ENCODE results near the gene NTHL1.
"Not testable (repeated sequence)": the region's sequence is repeated elsewhere in the genome, so short reads cannot be mapped to it uniquely, and the experiment has no call there.

Gene NTHL1

DNA sequence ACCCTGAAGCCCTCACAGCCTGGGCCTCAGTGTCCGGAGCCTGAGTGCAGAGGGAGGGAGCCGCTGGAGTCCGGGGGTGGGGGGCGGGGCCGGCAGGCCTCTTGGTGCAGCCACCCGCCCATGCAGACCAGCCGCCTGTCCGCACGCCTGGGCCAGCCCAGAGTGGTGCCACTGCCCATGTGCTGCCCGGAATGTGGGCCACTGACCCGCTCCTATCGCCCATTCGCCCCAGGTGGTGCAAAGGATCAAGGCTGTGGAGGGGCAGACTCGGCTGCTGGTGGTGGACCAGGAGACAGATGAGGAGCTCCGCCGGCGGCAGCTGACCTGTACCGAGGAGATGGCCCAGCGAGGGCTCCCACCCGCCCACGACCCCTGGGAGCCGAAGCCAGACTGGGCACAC is 18.3 kb downstream of the NTHL1 start:
- no peak for DNase-seq (ENCODE audit: low read depth in 2 of 2)

DNA sequence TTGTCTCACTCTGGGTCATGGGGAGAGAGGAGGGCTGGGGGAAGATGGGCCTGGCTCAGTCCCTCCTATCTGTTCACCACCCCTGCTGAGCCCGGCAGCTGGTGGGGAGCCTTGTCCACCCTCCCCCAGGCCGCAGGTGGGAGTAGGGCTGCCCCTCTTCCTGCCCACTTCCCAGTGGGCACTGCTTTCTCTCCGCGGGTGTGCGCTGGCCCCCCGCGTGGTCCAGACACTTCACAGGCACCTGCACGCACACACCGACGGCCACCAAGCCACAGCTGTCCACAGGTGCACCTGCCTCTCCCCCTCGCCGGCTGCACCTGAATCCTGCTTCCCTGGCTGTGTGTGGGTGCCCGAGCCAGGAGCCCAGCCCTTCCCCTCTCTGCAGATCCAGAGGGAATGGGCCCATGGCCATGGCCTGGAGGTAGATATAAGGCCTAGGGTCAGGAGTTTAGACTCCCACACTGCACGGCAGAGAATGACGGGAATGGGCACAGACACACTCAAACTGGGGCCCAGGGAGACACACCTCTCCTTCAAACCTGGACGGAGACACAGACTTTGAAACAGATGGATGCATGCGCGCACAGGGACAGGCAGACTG is 18.9 kb downstream of the NTHL1 start:
- DNase-seq (ENCODE audit: low read depth in 2 of 2) = no peak

DNA sequence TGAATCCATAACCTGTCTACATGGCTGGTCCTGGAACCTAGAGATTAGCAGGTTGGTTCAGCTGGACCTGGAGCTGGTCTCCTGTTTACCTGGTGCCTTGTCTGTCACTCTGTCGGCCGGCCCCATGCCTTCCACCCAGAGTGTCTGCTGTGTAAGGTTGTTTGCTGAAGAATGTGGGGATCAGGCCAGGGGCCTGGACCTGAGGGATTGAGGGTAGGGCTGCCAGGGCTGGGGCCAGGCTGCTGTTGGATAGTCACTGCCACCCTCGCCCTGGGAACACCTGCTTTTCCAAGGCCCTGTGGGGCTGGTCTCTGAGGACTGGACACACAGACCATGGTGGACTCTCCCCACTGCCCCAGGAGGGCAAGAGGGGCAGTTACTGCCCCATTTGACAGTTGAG is 19.5 kb downstream of the NTHL1 start:
- DNase-seq (ENCODE audit: low read depth in 2 of 2) = no peak

DNA sequence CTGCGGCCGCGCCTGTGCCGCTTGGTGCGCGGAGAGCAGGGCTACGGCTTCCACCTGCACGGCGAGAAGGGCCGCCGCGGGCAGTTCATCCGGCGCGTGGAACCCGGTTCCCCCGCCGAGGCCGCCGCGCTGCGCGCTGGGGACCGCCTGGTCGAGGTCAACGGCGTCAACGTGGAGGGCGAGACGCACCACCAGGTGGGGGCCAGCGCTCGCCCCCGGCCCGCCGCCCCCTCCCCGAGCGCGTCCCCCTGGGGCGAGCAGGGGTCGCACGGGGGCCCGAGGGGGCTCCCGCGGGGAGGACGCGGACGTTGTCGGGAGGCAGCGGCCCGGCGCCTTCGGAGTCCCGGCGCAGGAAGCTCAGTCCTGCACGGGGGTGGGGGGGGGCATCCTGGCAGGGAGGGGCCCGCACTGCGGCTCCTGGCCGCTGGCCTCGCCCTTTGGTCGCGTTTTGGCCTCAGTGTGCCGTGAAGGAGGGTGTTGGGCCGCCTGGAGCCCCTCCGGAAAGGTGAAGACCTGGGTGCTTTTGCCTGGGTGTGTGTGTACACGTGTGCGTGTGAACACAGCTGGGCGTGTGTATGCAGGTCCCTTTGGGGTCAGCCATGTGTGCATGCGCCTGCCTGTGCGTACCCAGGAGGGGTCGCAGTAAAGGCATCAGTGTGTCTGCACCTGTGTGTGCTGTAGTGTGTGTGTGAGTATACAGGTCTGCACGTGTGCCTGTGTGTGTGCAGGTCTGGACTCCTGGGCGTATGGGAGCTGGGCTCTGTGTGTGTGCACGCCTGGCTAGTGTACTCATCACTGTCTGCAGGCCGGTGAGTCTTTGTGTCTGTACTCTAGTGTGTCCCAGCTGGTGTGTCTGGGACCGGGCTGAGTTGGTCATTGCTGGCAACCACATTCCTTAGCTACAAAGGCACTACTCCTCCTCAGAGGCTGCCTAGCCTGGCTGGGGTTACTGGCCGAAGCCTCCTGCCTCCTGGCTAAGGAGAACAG is 20.3 kb downstream of the NTHL1 start:
- DNase-seq (ENCODE audit: low read depth in 2 of 2) = no peak

DNA sequence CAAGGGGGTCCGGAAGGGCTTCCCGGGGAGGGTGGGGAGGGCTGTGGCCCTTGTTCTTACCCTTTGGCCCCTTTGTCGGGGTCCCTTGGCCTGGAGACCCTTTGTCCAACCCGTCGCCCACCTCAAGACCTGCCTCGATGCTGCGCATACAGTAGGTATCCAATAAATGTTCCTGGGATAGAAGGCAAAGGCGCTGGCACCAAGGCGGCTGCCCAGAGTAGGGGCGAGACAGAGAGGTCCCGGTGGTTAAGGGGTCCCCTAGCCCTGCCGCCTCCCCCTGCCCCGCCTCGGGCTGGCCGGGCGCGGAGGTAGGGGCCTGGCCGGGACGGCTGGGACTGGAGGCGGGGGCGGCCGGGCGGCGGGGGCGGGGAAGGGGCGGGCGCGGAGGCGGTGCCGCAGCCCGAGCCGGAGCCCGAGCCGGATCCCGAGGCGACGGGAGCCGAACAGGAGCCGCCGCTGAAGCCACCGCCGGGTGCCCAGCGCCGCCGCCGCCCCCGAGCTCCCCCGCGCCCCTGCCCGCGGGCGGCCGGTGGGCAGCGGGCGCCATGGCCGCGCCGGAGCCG is 21.1 kb downstream of the NTHL1 start, which contains the start of gene NHERF2:
Gene NHERF2, plus strand, starts transcription at position 442 of the 563 bp plus-strand sequence. Its CDS starts 104 bp downstream, at position 546.
- DNase-seq (ENCODE audit: low read depth in 2 of 2) = no peak

DNA sequence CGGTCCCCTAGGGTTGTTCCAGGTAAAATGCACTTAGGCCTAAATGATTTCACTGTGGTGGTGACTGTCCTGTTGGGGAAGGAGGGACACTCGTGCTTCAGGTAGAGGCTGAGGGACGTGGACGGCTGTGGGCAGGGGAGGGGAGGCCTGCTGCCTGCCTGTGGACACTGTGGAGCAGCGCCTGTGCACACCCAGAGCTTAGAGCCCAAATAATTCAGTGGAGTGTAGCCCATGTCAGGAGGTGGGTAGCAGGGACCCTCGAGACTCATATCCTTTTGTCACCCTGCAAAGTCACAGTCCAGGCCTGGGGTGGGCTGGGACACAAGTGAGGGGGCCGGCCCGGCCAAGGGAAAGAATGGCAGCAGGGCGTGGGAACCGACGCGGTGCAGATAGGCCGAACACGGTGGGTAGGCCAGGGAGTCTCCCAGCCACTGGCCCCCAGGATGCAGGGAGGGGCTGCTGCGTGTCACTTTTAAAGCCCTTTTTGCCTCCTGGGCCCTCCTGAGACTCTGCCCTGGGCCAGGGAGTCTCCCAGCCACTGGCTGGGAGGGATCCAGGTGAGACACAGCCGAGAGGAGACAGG is 21.7 kb downstream of the NTHL1 start:
- DNase-seq (ENCODE audit: low read depth in 2 of 2) = no peak

DNA sequence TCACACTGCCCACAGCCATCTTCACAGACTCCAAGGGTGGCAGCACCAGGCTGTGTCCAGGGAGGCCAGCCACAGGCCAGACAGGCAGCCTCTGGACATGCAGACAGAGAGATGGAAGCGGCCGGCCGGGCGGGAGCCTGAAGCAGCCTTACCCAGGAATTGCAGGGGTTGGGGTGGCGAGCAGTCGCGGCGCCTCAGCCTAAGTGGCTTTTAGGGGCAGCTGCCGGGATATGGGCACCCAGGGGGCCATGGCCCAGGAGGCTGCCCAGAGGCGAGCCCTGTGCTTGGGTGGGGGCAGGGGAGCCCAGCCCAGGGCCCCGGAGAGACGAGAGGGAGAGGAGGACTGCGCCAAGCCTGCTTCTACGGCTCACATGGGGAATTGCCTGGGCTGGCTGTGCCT is 22.4 kb downstream of the NTHL1 start:
- no peak for DNase-seq (ENCODE audit: low read depth in 2 of 2)

DNA sequence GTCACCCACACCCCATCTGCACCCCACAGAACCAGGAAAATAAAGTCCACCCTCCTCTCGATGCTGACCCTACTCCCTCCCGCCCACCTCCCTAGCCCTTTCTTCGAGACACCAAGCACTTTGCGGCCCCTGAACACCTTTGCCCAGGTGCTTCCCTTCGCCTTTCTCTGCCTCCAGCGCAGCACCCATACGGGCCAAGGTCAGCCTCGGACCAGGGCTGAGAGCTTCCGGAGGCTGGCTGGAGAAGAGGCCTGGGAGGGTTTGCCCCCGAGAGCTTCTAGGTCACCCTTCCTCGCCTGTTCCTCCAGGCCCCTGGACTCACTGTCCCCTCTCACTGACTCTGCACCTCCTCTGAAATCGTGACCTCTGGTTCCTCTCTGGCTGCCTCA is 23.6 kb downstream of the NTHL1 start:
- DNase-seq (ENCODE audit: low read depth in 2 of 2) = no peak

DNA sequence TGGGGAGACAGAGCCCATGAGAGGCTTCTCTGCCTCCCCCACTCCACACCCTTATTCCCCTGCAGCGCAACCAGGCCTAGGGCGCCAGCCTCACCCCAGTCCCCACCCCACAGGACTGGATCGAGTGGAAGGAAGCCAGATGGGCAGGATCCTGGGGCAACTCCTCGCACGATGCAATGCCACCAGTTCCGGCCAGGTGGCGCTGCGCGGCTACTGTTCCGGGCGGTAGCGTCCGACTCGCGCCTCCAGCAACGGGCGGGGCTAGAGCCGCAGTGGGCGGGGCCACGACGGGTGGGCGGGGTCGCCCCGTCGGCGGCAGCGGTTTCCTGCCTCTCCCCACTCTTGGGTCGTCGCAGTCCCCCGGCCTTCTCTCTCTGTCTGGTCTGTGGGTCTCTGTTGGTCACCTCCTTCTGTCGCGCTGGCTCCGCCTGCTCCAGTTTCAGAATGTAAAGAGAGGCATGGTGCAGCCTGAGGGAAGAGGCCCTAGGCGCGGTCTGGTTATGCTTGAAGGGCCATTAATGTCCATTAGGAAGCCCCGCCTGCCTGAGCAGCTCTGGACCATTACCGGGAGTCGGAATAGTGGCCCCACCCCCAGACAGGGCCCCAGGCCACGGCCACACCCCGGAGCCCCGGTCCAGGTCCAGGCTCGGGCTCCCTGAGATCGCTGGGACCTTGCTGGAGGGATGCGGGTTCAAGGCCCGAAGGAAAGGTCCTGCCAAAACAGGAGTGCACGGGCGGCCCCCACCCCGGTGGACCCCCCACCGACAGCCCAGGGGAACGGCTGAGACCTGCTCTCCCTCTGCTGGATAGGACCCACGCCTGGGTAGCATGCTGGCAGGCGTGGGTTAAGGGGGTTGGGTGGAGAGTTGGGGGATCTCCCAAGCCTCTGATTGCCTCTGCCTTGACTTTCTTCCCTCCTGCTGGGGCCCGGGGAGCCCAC is 24.3 kb downstream of the NTHL1 start:
- peak; percentile 92 to 96 for DNase-seq (ENCODE audit: low read depth in 2 of 2)

DNA sequence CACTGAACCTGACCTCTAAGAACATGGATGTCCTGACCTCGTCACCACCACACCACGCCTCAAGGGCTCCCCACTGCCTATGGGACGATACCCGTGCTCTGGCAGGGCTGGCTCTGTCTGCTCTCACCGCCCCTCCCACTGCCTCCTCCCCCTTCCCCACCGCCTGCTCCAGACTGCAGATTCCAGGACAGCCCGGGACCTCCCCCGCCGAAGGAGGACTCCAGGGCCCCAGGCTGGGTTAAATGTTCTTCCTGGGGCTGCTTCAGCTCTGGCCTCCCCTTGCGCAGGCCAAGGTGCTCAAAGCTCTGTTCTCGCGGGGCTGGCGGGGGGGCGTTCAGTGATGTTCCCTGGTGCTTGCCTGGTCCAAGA is 24.9 kb downstream of the NTHL1 start:
- DNase-seq (ENCODE audit: low read depth in 2 of 2) = no peak

DNA sequence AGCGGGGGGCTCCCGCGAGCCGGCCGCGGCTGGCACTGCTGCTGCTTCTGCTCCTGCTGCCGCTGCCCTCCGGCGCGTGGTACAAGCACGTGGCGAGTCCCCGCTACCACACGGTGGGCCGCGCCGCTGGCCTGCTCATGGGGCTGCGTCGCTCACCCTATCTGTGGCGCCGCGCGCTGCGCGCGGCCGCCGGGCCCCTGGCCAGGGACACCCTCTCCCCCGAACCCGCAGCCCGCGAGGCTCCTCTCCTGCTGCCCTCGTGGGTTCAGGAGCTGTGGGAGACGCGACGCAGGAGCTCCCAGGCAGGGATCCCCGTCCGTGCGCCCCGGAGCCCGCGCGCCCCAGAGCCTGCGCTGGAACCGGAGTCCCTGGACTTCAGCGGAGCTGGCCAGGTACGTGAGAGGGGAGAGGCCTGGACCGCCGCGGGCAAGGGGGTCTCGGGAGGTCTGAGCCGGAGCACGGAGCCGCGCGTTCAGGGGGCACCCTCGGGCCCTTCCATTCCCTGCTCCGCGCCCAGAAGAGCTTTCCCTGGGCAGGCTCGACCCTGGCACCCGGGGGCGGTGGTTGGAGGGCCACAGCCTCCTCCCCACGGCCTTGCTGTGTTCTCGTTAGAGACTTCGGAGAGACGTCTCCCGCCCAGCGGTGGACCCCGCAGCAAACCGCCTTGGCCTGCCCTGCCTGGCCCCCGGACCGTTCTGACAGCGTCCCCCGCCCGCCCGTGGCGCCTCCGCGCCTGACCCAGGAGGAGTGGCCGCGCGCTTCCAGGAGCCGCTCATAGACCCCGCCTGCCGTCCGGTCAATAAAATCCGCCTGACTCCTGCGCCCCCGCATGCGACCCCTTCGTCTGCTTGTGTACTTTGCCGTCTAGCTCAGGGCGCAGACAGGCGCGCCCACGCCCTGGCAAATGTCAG is 27.5 kb downstream of the NTHL1 start:
- DNase-seq (ENCODE audit: low read depth in 2 of 2) = no peak

DNA sequence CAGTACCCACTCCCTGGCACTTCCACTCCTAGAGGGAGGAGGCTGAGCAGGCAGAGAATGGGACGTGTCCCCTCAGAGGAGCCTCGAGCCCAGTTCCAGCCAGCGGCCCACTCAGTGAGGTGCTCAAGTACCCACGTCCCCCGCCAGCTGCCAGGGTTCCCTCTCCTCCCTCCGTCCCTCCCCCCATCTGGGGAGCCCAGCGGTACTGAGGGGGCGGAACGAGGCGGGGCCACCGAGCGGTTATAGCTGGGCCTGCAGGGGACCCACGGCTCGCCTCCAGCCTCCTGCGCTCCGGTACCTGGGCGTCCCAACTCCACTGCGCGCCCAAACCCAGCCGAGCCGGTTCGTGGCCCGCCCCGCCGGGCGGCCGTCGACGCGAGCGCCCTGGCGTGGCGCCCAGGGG is 28.1 kb downstream of the NTHL1 start, which contains the start of gene NPW:
Gene NPW, plus strand, starts transcription at position 268 of the 403 bp plus-strand sequence.
- no peak for DNase-seq (ENCODE audit: low read depth in 2 of 2)

DNA sequence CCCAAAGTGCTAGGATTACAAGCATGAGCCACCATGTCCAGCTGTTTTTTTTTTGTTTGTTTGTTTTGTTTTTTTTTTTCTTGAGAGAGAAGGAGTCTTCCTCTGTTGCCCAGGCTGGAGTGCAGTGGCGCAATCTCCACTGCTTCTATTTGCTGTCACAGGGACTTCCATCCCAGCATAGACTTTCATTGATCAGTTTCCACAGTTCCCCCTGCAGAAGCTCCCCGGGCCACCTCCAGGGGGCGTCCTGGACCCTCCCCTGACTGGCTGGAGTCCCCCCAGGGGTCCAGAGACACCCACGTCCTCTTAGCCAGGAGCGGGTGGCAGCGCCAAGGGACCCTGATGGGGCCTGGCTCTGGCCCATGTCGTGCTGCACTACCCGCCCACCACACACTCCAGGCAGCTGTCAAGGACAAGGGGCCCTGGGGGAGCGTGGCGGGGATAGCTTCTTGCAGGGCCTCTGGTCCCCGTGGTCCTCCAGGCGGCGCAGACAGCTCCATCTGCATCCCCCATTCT is 31.2 kb downstream of the NTHL1 start:
- no peak for DNase-seq (ENCODE audit: low read depth in 2 of 2)

DNA sequence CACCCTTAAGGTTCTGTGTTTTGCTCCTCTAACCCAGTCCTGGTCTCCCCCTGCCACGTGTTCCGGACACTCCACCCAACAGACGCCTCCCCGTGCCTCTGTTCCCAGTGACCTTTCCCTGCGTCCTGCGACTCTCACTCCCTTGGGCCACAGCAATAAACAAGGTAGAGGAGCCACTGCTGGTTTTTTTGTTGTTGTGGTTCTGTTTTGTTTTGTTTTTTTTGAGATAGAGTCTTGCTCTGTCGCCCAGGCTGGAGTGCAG is 31.8 kb downstream of the NTHL1 start:
- no peak for DNase-seq (ENCODE audit: low read depth in 2 of 2)

DNA sequence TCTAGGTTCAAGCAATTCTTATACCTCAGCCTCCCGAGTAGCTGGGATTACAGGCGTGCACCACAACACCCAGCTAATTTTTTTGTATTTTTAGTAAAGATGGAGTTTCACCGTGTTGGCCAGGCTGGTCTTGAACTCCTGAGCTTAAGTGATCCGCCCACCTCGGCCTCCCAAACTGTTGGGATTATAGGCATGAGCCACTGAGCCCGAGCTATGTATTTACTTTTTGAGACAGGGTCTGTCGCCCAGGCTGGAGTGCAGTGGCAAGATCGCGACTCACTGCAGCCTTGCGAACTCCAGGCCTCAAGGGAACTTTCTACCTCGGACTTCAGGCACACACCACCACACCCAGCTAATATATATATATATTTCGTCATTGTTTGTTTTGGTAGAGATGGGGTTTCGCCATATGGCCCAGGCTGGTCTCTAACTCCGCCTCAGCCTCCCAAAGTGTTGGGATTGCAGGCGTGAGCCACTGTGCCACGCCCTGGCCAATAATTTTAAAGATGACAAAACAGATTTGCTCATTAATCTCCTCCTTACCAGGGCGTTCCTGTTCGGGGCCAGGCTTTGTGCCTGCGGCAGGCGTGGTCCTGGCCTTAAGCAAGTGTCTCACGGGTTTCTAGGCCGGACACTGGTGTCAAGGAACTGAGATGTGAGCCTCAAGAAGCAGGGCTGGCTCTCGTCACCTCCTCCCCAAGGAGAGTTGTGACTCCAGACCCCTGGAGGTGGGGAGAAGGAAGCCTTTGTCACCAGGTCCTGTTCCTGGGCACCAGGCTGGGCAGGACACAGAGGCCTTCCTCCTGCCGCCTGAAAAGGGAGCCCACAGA is 32.3 kb downstream of the NTHL1 start:
- DNase-seq (ENCODE audit: low read depth in 2 of 2) = no peak

DNA sequence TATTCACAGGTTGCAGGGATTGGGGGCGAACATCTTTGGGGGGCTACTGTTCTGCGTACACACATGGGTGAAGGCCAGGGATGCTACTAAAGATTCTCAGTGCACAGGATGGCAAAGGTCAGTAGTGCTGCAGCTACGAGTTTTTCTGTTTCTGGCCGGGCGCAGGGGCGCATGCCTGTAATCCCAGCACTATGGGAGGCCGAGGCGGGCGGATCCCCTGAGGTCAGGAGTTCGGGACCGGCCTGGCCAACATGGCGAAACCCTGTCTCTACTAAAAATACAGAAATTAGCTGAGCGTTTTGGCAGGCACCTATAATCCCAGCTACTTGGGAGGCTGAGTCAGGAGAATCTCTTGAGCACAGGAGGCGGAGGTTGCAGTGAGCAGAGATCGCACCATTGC is 34.1 kb downstream of the NTHL1 start:
- DNase-seq (ENCODE audit: low read depth in 2 of 2) = no peak

DNA sequence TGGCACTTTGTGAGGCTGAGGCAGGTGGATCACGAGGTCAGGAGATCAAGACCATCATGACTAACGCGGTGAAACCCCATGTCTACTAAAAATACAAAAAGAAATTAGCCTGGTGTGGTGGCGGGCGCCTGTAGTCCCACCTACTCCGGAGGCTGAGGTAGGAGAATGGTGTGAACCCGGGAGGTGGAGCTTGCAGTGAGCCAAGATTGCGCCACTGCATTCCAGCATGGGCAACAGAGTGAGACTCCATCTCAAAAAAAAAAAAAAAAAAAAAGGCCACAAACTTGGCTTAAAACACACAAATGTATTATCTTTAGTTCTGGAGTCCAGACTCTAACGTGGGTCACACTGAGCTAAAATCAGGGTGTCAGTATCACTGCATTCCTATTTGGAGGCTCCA is 35.9 kb downstream of the NTHL1 start:
- DNase-seq (ENCODE audit: low read depth in 2 of 2) = not testable (repeated sequence)

DNA sequence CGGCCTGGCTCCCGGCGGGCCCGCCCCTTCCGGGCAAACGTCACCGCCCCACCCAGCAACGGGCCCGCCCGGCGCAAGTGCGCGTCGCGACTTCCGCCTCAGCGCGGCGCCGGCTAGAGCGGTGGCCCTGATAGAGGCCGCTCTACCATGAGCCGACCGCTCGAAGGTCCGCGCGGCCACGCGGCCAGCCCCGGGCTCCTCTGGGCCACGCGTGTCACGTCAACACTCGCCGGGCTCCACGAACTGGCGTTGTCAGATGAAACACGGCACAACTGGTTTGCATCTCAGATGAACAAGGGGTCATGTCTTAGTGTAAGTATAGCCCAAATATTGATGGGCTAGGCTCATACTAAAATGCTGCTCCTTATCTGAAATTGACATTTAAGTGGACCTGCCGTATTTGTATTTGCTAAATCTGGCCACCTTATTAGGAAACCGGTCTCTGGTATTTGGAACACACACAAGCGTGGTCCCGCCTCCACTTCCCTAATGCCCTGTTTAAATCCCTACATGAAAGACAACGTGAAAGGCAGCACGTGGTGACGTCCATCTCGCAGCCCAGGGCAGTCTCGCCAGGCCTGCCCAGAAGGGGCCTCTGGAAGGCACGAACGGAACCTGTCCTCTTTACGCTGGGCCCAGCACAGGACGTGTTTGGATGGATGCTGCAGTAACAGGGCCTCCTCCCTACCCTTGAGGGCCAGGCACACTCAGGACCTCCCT is 37.7 kb downstream of the NTHL1 start, which contains the start of gene ZNF598:
Gene ZNF598, minus strand, starts transcription at position 31 of the 720 bp plus-strand sequence.
- DNase-seq (ENCODE audit: low read depth in 2 of 2) = peak; percentile 55 to 68

All from stimulated activated CD8-positive, alpha-beta memory T cell treated with anti-CD3 and anti-CD28 coated beads, Interleukin-2, amount 100 ng/mL, for 1 hour (primary cell).